H1 (cell line): ENCODE measurements around the gene FLNC. TPM values are rescaled to one million over a fixed set of nuclear protein-coding genes. Genes with fewer than 3 reads are reported as not detected.

Source experiments
- CHD7 ChIP-seq: fragments of 300-600 bp; sonication (generic); IDR thresholded peaks from 2 replicates; pipeline ENCODE4 v1.7.1; 2012; ENCODE audit warnings: low read length, moderate library complexity, mild to moderate bottlenecking, inconsistent platforms; ENCODE audit not compliant: insufficient replicate concordance
- EP300 ChIP-seq, 2 experiments: IDR thresholded peaks; 1 replicate in 1 of 2; 2 replicates in 1 of 2; pipeline ENCODE4 v1.6.1; 2011 to 2012; ENCODE audit warnings: low read depth in 2 of 2, low read length in 2 of 2, mild to moderate bottlenecking in 2 of 2, borderline replicate concordance in 1 of 2, inconsistent platforms in 1 of 2, moderate library complexity in 1 of 2
- FOSL1 ChIP-seq: IDR thresholded peaks from 2 replicates; pipeline ENCODE4 v1.6.1; 2011; ENCODE audit warnings: mild to moderate bottlenecking, low read depth, low read length, moderate library complexity; ENCODE audit not compliant: insufficient read depth
- HDAC6 ChIP-seq: IDR thresholded peaks from one replicate; pipeline ENCODE4 v1.7.1; 2012; ENCODE audit warnings: low read depth, mild to moderate bottlenecking, inconsistent platforms, low read length, moderate library complexity
- JUND ChIP-seq: IDR thresholded peaks from 2 replicates; pipeline ENCODE4 v1.6.1; 2011; ENCODE audit warnings: mild to moderate bottlenecking, improper control_type of control experiment, low read length
- POLR2AphosphoS5 ChIP-seq: IDR thresholded peaks from 2 replicates; pipeline ENCODE4 v1.6.1; 2011; ENCODE audit warnings: low read depth, low read length
- RBBP5 ChIP-seq: IDR thresholded peaks from 2 replicates; pipeline ENCODE4 v1.7.1; 2012; ENCODE audit warnings: low read depth, mild to moderate bottlenecking, inconsistent platforms, low read length, moderate library complexity, borderline replicate concordance
- SAP30 ChIP-seq: fragments of 300-600 bp; sonication (generic); IDR thresholded peaks from 2 replicates; pipeline ENCODE4 v1.7.1; 2012; ENCODE audit warnings: low read length, moderate library complexity, mild to moderate bottlenecking, inconsistent platforms; ENCODE audit not compliant: insufficient read depth, insufficient replicate concordance
- TAF1 ChIP-seq: IDR thresholded peaks from 2 replicates; pipeline ENCODE4 v1.6.1; 2011; ENCODE audit warnings: mild to moderate bottlenecking, low read depth, low read length
- TEAD4 ChIP-seq: IDR thresholded peaks from 2 replicates; pipeline ENCODE4 v1.6.1; 2012; ENCODE audit warnings: low read depth, low read length, inconsistent platforms, mixed read lengths
- polyA plus RNA-seq, 7 experiments: library from polyadenylated mRNA; depleted of rRNA in 3 of 7; stranded (reverse) in 5 of 7; unstranded in 2 of 7; fragments of >200 nt in 5 of 7; fragments of 200-250 nt in 2 of 7; gene quantifications; 1 replicate in 5 of 7; 2 replicates in 1 of 7; 4 replicates in 1 of 7; pipeline versions ENCODE4 v1.2.1 to v1.2.3, GENCODE V29; 2011 to 2013; ENCODE audit warnings: missing spikeins in 2 of 7, mixed read lengths in 2 of 7
- total RNA-seq: library from RNA; stranded (reverse); fragmentation: NEBNext Ultra II Directional; extraction: Animal tissue kit (Norgen Biotek cat#: 25700); gene quantifications from 2 replicates; pipeline ENCODE4 v1.2.1, GENCODE V29; 2021

FLNC gene
- total and polyA plus RNA-seq, 2 of the 8 experiments (the other 6 are each of a cell fraction or from before 2014, with no cell fraction given): 1.9 to 10.7 TPM

GRCh38 chr7:128874140-128875031 is 44.2 kb downstream of the FLNC start (continued):
- TF ChIP-seq TAF1 (no peak), CHD7 (no peak), JUND (no peak), HDAC6 (no peak), TEAD4 (no peak), SAP30 (no peak), EP300 (IDR thresholded peaks at IDR 0.05; ENCODE audit: borderline replicate concordance in 1 of 2, low read depth in 2 of 2, low read length in 2 of 2) (no peak), FOSL1 (no peak), POLR2AphosphoS5 (no peak), RBBP5 (no peak)
